Fibroblast of lung (primary cell): ENCODE data around the gene CHD2. TPM values are rescaled to one million over a fixed set of nuclear protein-coding genes. Genes with fewer than 3 reads are reported as not detected.

Experiments used
- DNase-seq, 2 donors: peaks; one replicate each; pipeline versions ENCODE4 v3.0.0 to v3.0.0-alpha.2; 2010; ENCODE audit warnings: low read depth in 2 of 2
- H2AFZ ChIP-seq: 2 replicates; pipeline ENCODE4 v1.5.1; 2012; ENCODE audit warnings: low read length, control low read depth, inconsistent platforms
- H3K27ac ChIP-seq: 2 replicates; pipeline ENCODE4 v1.5.1; 2011; ENCODE audit warnings: low read length, control low read depth; ENCODE audit not compliant: insufficient read depth
- H3K27me3 ChIP-seq: 2 replicates; pipeline ENCODE4 v1.5.1; 2011; ENCODE audit warnings: mild to moderate bottlenecking, low read length; ENCODE audit not compliant: control insufficient read depth, insufficient read depth
- H3K36me3 ChIP-seq: 2 replicates; pipeline ENCODE4 v1.5.1; 2011; ENCODE audit warnings: low read length; ENCODE audit not compliant: control insufficient read depth, insufficient read depth
- H3K4me1 ChIP-seq: 2 replicates; pipeline ENCODE4 v1.5.1; 2011; ENCODE audit warnings: low read length; ENCODE audit not compliant: control insufficient read depth, insufficient read depth; ENCODE audit errors: extremely low read depth
- H3K4me2 ChIP-seq: 2 replicates; pipeline ENCODE4 v1.5.1; 2011; ENCODE audit warnings: low read length, control low read depth; ENCODE audit not compliant: insufficient read depth; ENCODE audit errors: extremely low read depth
- H3K4me3 ChIP-seq, 4 experiments: fragments of 200-600 bp in 1 of 4; sonication (generic) in 1 of 4; replicated peaks in 1 of 4; 2 replicates each; pipeline ENCODE4 v1.5.1; 2011 to 2016; ENCODE audit warnings: low read length in 4 of 4, low read depth in 3 of 4, mild to moderate bottlenecking in 3 of 4, control low read depth in 2 of 4, inconsistent platforms in 1 of 4, mixed read lengths in 1 of 4; ENCODE audit not compliant: insufficient read depth in 1 of 4; ENCODE audit errors: control extremely low read depth in 1 of 4
- H3K79me2 ChIP-seq: 2 replicates; pipeline ENCODE4 v1.5.1; 2012; ENCODE audit warnings: mild to moderate bottlenecking, low read length, inconsistent platforms; ENCODE audit not compliant: control insufficient read depth, insufficient read depth
- H3K9ac ChIP-seq: 2 replicates; pipeline ENCODE4 v1.5.1; 2011; ENCODE audit warnings: mild to moderate bottlenecking, low read length, control low read depth; ENCODE audit not compliant: insufficient read depth
- H3K9me3 ChIP-seq: 2 replicates; pipeline ENCODE4 v1.5.1; 2012; ENCODE audit warnings: low read depth, low read length; ENCODE audit not compliant: control insufficient read depth, insufficient read depth
- H4K20me1 ChIP-seq: 2 replicates; pipeline ENCODE4 v1.5.1; 2011; ENCODE audit warnings: low read length; ENCODE audit not compliant: control insufficient read depth, insufficient read depth; ENCODE audit errors: extremely low read depth
- CTCF ChIP-seq, 2 donors: IDR thresholded peaks in 1 of 2; conservative IDR thresholded peaks in 1 of 2; 1 replicate in 1 of 2; 2 replicates in 1 of 2; pipeline ENCODE4 v1.5.1; 2011 to 2012; ENCODE audit warnings: low read length in 2 of 2, control low read depth in 1 of 2, inconsistent platforms in 1 of 2, low read depth in 1 of 2, mild to moderate bottlenecking in 1 of 2
- EZH2 ChIP-seq: IDR thresholded peaks from 2 replicates; pipeline ENCODE4 v1.5.1; 2012; ENCODE audit warnings: low read length, control low read depth, mild to moderate bottlenecking; ENCODE audit errors: missing control alignments
- polyA minus RNA-seq: library from RNA; depleted of rRNA, polyadenylated mRNA; stranded (reverse); fragments of >200 nt; gene quantifications from 2 replicates; pipeline ENCODE4 v1.2.3, GENCODE V29; 2011; ENCODE audit warnings: low replicate concordance
- polyA plus RNA-seq, 2 donors: library from polyadenylated mRNA; depleted of rRNA in 1 of 2; stranded (reverse) in 1 of 2; unstranded in 1 of 2; fragments of >200 nt; gene quantifications; 2 replicates each; pipeline ENCODE4 v1.2.1, GENCODE V29; 2011 to 2012; ENCODE audit warnings: missing spikeins in 1 of 2
- total RNA-seq: library from RNA; depleted of rRNA; stranded (reverse); fragments of >200 nt; gene quantifications from 2 replicates; pipeline ENCODE4 v1.2.1, GENCODE V29; 2014

The CHD2 gene
- total RNA-seq = 77.8 and 92.5 TPM in 2 replicates
- polyA plus RNA-seq = 36.5 and 41.3 TPM in 2 replicates
- 29.4 and 35.1 TPM in 2 replicates for polyA plus RNA-seq (2012)
- 33.6 and 46.0 TPM in 2 replicates for polyA minus RNA-seq

GRCh38 chr15:92899948-92900730 lies at the start of gene CHD2:
Gene CHD2 (plus strand): TSS chr15:92900324. CDS start chr15:92901238, 914 bp downstream.
- Histone ChIP-seq H3K4me2 (peak within 1 kb of the TSS; percentile 65), H3K36me3 (peaks cover 1% of the 10 kb centered on the region), H3K4me3 (peak within 1 kb of the TSS; percentile 67 to 97 (median 77)), H3K9ac (peak within 1 kb of the TSS; percentile 89), H3K79me2 (peaks cover 95% of the 10 kb centered on the region), H2AFZ (no peak within 1 kb of the TSS), H3K27ac (peak within 1 kb of the TSS; percentile 99), H3K4me1 (no peaks in the 10 kb centered on the region), H3K9me3 (no peaks in the 10 kb centered on the region), H4K20me1 (no peaks in the 10 kb centered on the region), H3K27me3 (no peaks in the 10 kb centered on the region)
- DNase-seq = peak; percentile 83 to 90
- TF ChIP-seq CTCF (conservative IDR thresholded peaks at IDR 0.05 in 1 of 2, IDR thresholded peaks at IDR 0.05 in 1 of 2; ENCODE audit: low read depth in 1 of 2, low read length in 2 of 2) (no peak), EZH2 (no peak)

GRCh38 chr15:92853222-92853621 lies 46.9 kb upstream of the CHD2 start:
- no peak overlapping the region for H3K27ac ChIP-seq
- no peaks in the 10 kb centered on the region for H3K9me3 ChIP-seq
- no peaks in the 10 kb centered on the region for H3K27me3 ChIP-seq
- no peak for DNase-seq
- no peaks in the 10 kb centered on the region for H3K79me2 ChIP-seq
- TF ChIP-seq EZH2 (no peak), CTCF (conservative IDR thresholded peaks at IDR 0.05 in 1 of 2, IDR thresholded peaks at IDR 0.05 in 1 of 2; ENCODE audit: low read depth in 1 of 2, low read length in 2 of 2) (no peak)
- H3K4me2 ChIP-seq = no peak overlapping the region
- no peaks in the 10 kb centered on the region for H3K36me3 ChIP-seq
- no peak overlapping the region for H3K4me3 ChIP-seq
- H3K4me1 ChIP-seq = peaks cover 3% of the 10 kb centered on the region
- no peak overlapping the region for H2AFZ ChIP-seq
- H4K20me1 ChIP-seq = no peaks in the 10 kb centered on the region
- no peak overlapping the region for H3K9ac ChIP-seq

- Histone ChIP-seq H2AFZ (no peak overlapping the region), H3K36me3 (no peaks in the 10 kb centered on the region), H3K27ac (no peak overlapping the region), H3K4me3 (no peak overlapping the region), H3K9ac (no peak overlapping the region), H3K9me3 (no peaks in the 10 kb centered on the region), H4K20me1 (no peaks in the 10 kb centered on the region), H3K4me1 (no peaks in the 10 kb centered on the region), H3K27me3 (no peaks in the 10 kb centered on the region), H3K4me2 (no peak overlapping the region), H3K79me2 (no peaks in the 10 kb centered on the region)
- TF ChIP-seq CTCF (conservative IDR thresholded peaks at IDR 0.05 in 1 of 2, IDR thresholded peaks at IDR 0.05 in 1 of 2; ENCODE audit: low read depth in 1 of 2, low read length in 2 of 2) = no peak
- TF ChIP-seq EZH2 = no peak
- DNase-seq = no peak
Measured at GRCh38 chr15:92861742-92862141, 38.4 kb upstream of the CHD2 start.
